ENCODE measurements around the gene OOSP4B. TPM values are rescaled to one million over a fixed set of nuclear protein-coding genes. Genes with fewer than 3 reads are reported as not detected.
"Not testable (repeated sequence)": the region's sequence is repeated elsewhere in the genome, so short reads cannot be mapped to it uniquely, and the experiment has no call there.

OOSP4B gene
- total RNA-seq, 1 donor from 2014 or later, result not detected

DNA sequence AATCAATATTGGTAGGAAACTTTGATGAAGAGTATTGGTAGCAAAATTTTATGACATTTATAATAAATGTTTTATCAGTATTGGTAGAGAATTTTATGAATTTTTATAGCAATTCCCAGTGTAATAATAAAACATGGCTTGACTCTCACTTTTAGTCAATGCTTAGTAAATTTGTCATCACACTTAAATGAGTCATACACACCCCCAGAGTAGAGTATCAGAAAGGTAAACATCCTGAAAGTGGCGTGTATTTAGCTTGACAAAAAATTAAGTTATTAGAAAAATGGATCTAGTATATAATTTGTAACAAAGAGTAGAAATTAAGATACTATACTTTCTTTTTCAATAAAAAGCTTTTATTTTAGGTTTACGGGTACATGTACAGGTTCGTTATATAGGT, 42.1 kb downstream of the OOSP4B start:
- DNase-seq (ENCODE audit: low spot score in 2 of 2) (no peak), FAIRE-seq (no peak)

DNA sequence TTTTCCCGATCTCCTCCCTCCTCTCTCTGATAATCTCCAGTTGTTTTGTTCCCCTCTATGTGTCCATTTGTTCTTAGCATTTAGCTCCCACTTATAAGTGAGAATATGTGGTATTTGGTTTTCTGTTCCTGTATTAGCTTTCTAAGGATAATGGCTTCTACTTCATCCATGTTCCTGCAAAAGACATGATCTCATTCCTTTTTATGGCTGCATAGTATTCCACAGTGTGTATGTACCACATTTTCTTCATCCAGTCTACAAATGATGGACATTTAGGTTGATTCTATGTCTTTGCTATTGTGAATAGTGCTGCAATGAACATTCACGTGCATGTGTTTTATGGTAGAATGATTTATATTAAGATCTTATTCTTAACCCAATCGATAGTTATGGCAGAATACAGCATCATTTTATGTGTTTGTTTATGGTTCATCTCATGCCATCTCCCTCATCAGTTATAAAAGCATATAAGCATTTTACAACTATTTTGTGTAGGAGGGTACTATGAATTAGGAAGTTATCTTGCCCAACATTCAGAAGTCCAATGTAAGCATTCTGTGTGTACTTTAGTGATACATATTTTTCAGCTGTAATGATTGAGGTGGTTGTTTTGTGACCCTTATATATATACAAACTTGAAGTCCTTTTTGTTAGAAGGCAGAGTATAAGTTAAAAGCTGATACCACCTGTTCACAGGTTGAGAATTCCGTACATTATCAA, 42.7 kb downstream of the OOSP4B start:
- FAIRE-seq (no peak), DNase-seq (ENCODE audit: low spot score in 2 of 2) (no peak)

DNA sequence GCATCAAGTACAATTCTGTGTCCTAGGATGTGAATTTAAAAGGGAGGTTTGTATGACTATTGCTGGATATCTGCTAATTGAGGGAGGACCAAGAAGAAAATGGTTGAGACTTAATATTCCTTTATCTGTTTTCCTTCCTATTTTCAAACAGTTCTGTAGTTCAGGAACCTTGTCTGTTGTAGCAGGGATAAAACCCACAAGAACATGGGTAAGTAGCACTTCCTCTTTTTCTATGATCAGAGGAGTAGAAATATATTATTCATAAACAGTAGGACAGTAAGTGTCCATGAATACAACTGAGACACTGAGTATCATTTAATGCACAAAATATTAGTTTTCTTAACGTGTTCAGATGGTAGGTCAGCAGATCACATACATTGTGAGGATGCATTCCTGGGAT, 47.1 kb downstream of the OOSP4B start:
- no peak for DNase-seq (ENCODE audit: low spot score in 2 of 2)
- FAIRE-seq, result no peak

DNA sequence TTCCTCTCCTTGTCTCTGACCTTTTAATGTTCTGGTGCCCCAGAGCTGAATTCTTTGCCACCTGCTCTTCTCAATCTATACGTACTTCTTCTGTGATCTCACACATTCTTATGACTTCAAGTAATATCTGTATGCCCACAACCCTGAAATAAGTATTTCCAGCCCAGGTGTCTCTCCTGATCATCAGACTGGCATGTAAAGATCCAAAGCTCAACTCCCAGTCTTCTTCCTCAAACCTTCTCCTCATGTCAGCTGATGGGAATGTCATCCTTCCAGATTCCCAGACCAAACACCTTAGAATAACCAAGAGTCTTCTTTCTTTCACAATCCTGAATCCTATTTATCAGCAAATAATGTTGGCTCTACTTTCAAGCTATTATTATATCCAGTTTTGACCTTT, 48.8 kb downstream of the OOSP4B start:
- no peak for FAIRE-seq

DNA sequence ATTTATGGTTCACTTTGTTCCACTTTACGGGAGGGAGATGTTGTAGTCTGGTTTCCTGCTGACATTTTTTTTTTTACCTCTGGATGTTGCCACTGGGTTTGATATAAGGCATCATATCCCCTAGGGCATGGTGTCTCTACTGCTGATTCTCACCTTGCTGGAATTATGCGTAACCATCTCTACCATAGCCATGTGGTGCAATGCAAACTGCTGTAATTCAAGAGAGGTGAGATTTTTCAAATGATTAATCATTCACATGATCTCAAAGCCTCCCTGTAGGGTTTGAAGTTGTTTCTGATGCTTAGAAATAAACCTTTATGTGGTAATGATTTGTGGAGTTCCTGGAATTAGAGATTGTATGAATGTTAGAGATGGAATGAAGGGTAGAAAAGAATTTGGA, 52.5 kb downstream of the OOSP4B start:
- DNase-seq (ENCODE audit: low spot score in 2 of 2), result no peak
- FAIRE-seq, result no peak

More for the DNA sequence above, 48.8 kb downstream of the OOSP4B start:
- DNase-seq (ENCODE audit: low spot score in 2 of 2), result no peak

DNA sequence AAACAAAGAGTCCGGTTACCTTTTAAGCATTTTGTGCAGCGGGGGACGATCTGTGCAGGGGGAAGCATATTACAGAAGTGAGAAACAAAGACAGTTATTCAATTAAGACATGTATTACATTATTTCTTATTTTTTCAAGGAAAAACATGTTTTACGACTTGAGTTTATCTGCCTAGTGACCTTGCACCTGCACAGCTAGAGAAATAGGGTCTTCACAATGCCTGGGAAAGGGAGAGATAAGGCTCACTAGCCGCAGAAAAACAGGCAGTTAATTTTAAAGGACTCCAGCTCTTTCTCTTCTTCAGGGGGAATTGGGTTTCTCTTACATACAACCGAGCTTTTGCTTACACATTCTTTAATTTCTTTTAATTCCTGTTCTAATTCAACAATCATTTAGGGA, 54.7 kb downstream of the OOSP4B start:
- FAIRE-seq; DNase-seq (ENCODE audit: low spot score in 2 of 2): not testable (repeated sequence)

DNA sequence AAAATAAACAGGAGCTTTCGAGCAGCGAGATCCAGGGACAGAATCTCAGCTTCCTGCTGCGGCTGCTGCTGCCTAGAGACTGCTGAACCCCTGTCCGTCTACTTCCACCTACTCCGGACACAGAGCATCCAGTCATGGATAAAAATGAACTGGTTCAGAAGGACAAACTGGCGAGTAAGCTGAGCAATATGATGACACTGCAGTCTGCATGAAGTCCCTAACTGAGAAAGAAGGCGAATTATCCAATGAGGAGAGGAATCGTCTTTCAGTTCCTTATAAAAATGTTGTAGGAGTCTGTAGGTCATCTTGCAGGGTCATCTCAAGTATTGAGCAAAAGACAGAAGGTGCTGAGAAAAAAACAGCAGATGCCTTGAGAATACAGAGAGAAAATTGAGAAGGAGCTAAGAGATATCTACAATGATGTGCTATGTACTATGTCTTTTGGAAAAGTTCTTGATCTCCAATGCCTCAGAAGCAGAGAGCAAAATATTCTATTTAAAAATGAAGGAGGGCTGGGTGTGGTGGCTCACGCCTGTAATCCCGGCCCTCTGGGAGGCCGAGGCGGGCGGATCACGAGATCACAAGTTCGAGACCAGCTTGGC, 60.3 kb downstream of the OOSP4B start:
- no peak for FAIRE-seq
- no peak for DNase-seq (ENCODE audit: low spot score in 2 of 2)

DNA sequence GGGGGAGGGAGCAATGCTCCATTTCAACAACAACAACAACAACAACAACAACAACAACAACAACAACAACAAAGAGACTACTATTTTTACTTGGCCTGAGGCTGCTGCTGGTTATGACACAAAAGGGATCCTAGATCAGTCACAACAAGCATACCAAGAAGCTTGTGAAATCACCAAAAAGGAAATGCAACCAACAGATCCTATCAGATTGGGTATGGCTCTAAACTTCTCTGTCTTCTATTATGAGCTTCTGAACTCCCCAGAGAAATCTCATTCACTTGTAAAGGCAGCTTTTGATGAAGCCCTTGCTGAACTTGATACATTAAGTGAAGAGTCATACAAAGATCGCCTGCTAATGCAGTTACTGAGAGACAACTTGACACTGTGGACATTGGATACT, 61.0 kb downstream of the OOSP4B start:
- no peak for DNase-seq (ENCODE audit: low spot score in 2 of 2)
- FAIRE-seq, result no peak

GRCh38 chr11:60078745-60079144, 61.8 kb downstream of the OOSP4B start:
- DNase-seq (ENCODE audit: low spot score in 2 of 2), result no peak
- no peak for FAIRE-seq

DNA sequence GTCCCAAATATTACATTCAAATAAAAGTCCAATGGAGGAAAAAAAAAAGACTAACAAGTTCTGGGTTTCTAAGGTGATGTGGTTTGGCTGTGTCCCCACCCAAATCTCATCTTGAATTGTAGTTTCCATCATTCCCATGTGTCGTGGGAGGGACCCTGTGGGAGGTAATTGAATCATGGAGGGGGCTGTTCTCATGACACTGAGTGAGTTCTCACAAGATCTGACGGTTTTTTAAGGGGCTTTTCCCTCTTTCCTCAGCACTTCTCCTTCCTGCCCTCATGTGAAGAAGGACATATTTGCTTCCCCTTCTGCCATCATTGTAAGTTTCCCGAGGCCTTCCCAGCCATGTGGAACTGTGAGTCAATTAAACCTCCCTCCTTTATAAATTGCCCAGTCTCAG, 63.6 kb downstream of the OOSP4B start:
- FAIRE-seq, result no peak
- no peak for DNase-seq (ENCODE audit: low spot score in 2 of 2)

Other genes with a start within 250 kb of the OOSP4B start
- 31.8 TPM for gene MRPL16, start 206.4 kb upstream of the OOSP4B start, total RNA-seq
- not detected for gene CBLIF, start 171.7 kb upstream of the OOSP4B start, total RNA-seq
- not detected for gene TCN1, start 150.7 kb upstream of the OOSP4B start, total RNA-seq
- not detected for gene OOSP3, start 138.4 kb upstream of the OOSP4B start, total RNA-seq
- gene OOSP1, start 78.7 kb upstream of the OOSP4B start, total RNA-seq, result 0.41 TPM
- gene OOSP4A, start 53.1 kb upstream of the OOSP4B start, total RNA-seq, result not detected
- gene OOSP2, start 23.2 kb downstream of the OOSP4B start, total RNA-seq, result not detected
- 0.41 TPM for gene MS4A3, start 39.5 kb downstream of the OOSP4B start, total RNA-seq
- gene MS4A2, start 71.5 kb downstream of the OOSP4B start, total RNA-seq, result under 0.01 TPM
- 2.4 TPM for gene MS4A6A, start 165.9 kb downstream of the OOSP4B start, total RNA-seq
- not detected for gene MS4A4E, start 226.0 kb downstream of the OOSP4B start, total RNA-seq